IMR-90 (cell line): Measurements from ENCODE around the gene ADPRHL1. TPM values are rescaled to one million over a fixed set of nuclear protein-coding genes. Genes with fewer than 3 reads are reported as not detected.

ENCODE experiments used
- ATAC-seq: fragments of 200-7000 bp; cut with Tn5 transposase; 2 replicates; pipeline ENCODE4 v1.9.1; 2020; ENCODE audit warnings: low read depth, mild to moderate bottlenecking, moderate library complexity
- BruUV-seq: library from RNA; stranded (reverse); fragments of 400-500 nt; replicated peaks from 2 replicates; lab custom pipeline; 2021; lab: Mats Ljungman, UMichigan
- CTCF ChIA-PET: fragments of 300-600 bp; formaldehyde crosslinking; extraction: SDS; loops from one replicate; lab custom pipeline; 2021; ENCODE audit warnings: antibody characterized with exemption; lab: Yijun Ruan, JAX
- POLR2A ChIA-PET: fragments of 300-600 bp; sonication (Branson Sonifier 250); formaldehyde crosslinking; loops from one replicate; lab custom pipeline; 2022; ENCODE audit warnings: antibody characterized with exemption; ENCODE audit not compliant: unreplicated experiment; lab: Charles Lee
- DNase-seq: peaks from one replicate; pipeline ENCODE4 v3.0.0; 2013
- H2AFZ ChIP-seq: replicated peaks from 2 replicates; pipeline ENCODE3; 2013; ENCODE audit warnings: low read length, mild to moderate bottlenecking; ENCODE audit not compliant: poor library complexity
- H2AK5ac ChIP-seq: 2 replicates; pipeline ENCODE4 v1.6.1; 2013; ENCODE audit warnings: low read depth, low read length, inconsistent platforms
- H2AK9ac ChIP-seq: replicated peaks from 2 replicates; pipeline ENCODE3; 2013; ENCODE audit warnings: mild to moderate bottlenecking, low read depth, low read length, moderate library complexity; ENCODE audit not compliant: poor library complexity
- H2BK120ac ChIP-seq: 2 replicates; pipeline ENCODE4 v1.6.1; 2013; ENCODE audit warnings: low read depth, low read length, inconsistent platforms
- H2BK15ac ChIP-seq: 3 replicates; pipeline ENCODE4 v1.6.1; 2013; ENCODE audit warnings: low read depth, low read length, inconsistent platforms
- H2BK20ac ChIP-seq: 2 replicates; pipeline ENCODE4 v1.6.1; 2013; ENCODE audit warnings: low read depth, mild to moderate bottlenecking, inconsistent platforms, low read length, moderate library complexity
- H2BK5ac ChIP-seq: 2 replicates; pipeline ENCODE4 v1.6.1; 2013; ENCODE audit warnings: mild to moderate bottlenecking, low read depth, low read length, inconsistent platforms; ENCODE audit not compliant: poor library complexity, severe bottlenecking
- H3K14ac ChIP-seq: replicated peaks from 2 replicates; pipeline ENCODE4 v1.6.1; 2013; ENCODE audit warnings: low read depth, low read length, inconsistent platforms
- H3K18ac ChIP-seq: 2 replicates; pipeline ENCODE4 v1.6.1; 2013; ENCODE audit warnings: low read depth, low read length, control low read depth
- H3K23ac ChIP-seq: 2 replicates; pipeline ENCODE4 v1.6.1; 2013; ENCODE audit warnings: low read depth, low read length, inconsistent platforms
- H3K27ac ChIP-seq: 2 replicates; pipeline ENCODE4 v1.5.1; 2013; ENCODE audit warnings: mild to moderate bottlenecking, control low read depth, low read length; ENCODE audit not compliant: insufficient read depth
- H3K27me3 ChIP-seq: 2 replicates; pipeline ENCODE4 v1.6.1; 2013; ENCODE audit warnings: low read length; ENCODE audit not compliant: control insufficient read depth, insufficient read depth
- H3K36me3 ChIP-seq: 2 replicates; pipeline ENCODE4 v1.6.1; 2013; ENCODE audit warnings: low read length, mixed read lengths; ENCODE audit not compliant: control insufficient read depth, insufficient read depth
- H3K4ac ChIP-seq: 2 replicates; pipeline ENCODE4 v1.6.1; 2013; ENCODE audit warnings: low read depth, low read length, inconsistent platforms
- H3K4me1 ChIP-seq: 2 replicates; pipeline ENCODE4 v1.6.1; 2013; ENCODE audit warnings: low read length, mixed read lengths; ENCODE audit not compliant: control insufficient read depth, insufficient read depth
- H3K4me2 ChIP-seq: 2 replicates; pipeline ENCODE4 v1.6.1; 2013; ENCODE audit warnings: low read depth, mild to moderate bottlenecking, control low read depth, low read length, moderate library complexity
- H3K4me3 ChIP-seq: 2 replicates; pipeline ENCODE4 v1.5.1; 2013; ENCODE audit warnings: low read depth, mild to moderate bottlenecking, control low read depth, low read length, moderate library complexity; ENCODE audit not compliant: insufficient read depth
- H3K56ac ChIP-seq: 2 replicates; pipeline ENCODE4 v1.6.1; 2013; ENCODE audit warnings: low read length, inconsistent platforms; ENCODE audit not compliant: insufficient read depth; ENCODE audit errors: extremely low read depth
- H3K79me1 ChIP-seq, 2 experiments: 2 replicates each; pipeline ENCODE4 v1.6.1; 2013; ENCODE audit warnings: low read length in 2 of 2, inconsistent platforms in 1 of 2, low read depth in 1 of 2
- H3K9ac ChIP-seq: 2 replicates; pipeline ENCODE4 v1.6.1; 2013; ENCODE audit warnings: low read depth, low read length, control low read depth
- H3K9me1 ChIP-seq: 2 replicates; pipeline ENCODE4 v1.6.1; 2013; ENCODE audit warnings: low read length, inconsistent platforms; ENCODE audit not compliant: insufficient read depth
- H3K9me3 ChIP-seq: 2 replicates; pipeline ENCODE4 v1.6.1; 2013; ENCODE audit warnings: low read length; ENCODE audit not compliant: control insufficient read depth, insufficient read depth
- H4K20me1 ChIP-seq: 2 replicates; pipeline ENCODE4 v1.6.1; 2013; ENCODE audit warnings: low read length, inconsistent platforms; ENCODE audit not compliant: insufficient read depth
- H4K5ac ChIP-seq: 2 replicates; pipeline ENCODE4 v1.6.1; 2013; ENCODE audit warnings: mild to moderate bottlenecking, low read depth, low read length, control low read depth
- H4K8ac ChIP-seq, 2 experiments: 2 replicates each; pipeline ENCODE4 v1.6.1; 2013; ENCODE audit warnings: low read depth in 2 of 2, low read length in 2 of 2, control low read depth in 1 of 2, inconsistent platforms in 1 of 2
- H4K91ac ChIP-seq: 2 replicates; pipeline ENCODE4 v1.6.1; 2013; ENCODE audit warnings: low read depth, low read length, inconsistent platforms; ENCODE audit not compliant: insufficient read depth
- CHD1 ChIP-seq: IDR thresholded peaks from 2 replicates; pipeline ENCODE4 v1.6.1; 2012; ENCODE audit warnings: low read depth, low read length, improper control_type of control experiment
- FOS ChIP-seq: fragments of 150-350 bp; IDR thresholded peaks from 2 replicates; pipeline ENCODE4 v1.6.1; 2016; ENCODE audit warnings: low read depth, low read length
- RAD21 ChIP-seq: IDR thresholded peaks from 2 replicates; pipeline ENCODE4 v1.6.1; 2012; ENCODE audit warnings: low read length, improper control_type of control experiment
- RCOR1 ChIP-seq: IDR thresholded peaks from 2 replicates; pipeline ENCODE4 v1.6.1; 2012; ENCODE audit warnings: mild to moderate bottlenecking, low read length, improper control_type of control experiment; ENCODE audit not compliant: insufficient replicate concordance
- RFX5 ChIP-seq: IDR thresholded peaks from 2 replicates; pipeline ENCODE4 v1.8.0; 2012; ENCODE audit warnings: low read depth, mild to moderate bottlenecking, low read length, moderate library complexity
- WGBS, 2 experiments: methylation state at CpG; one replicate each; pipeline versions ENCODE4 v1.1.5 to v1.1.7; 2013; ENCODE audit warnings: missing lambda C conversion rate in 2 of 2; ENCODE audit not compliant: insufficient read length in 1 of 2; ENCODE audit errors: extremely low coverage in 2 of 2; 5-methylcytosine and 5-hydroxymethylcytosine counted together
- dilution Hi-C: fragments of 300-500 bp; cut with HindIII; formaldehyde crosslinking; loops from one replicate; pipeline ENCODE4 v1.14.3; 2018; ENCODE audit warnings: low sequenced_read_pairs; ENCODE audit not compliant: unreplicated experiment
- in situ Hi-C: fragments of 300-500 bp; cut with MboI; formaldehyde crosslinking; loops from 3 replicates; pipeline ENCODE4 v1.14.3; 2019; ENCODE audit warnings: low sequenced_read_pairs, inconsistent platforms, mixed read lengths
- intact Hi-C: fragments of 100-400 bp; cut with micrococcal nuclease; formaldehyde crosslinking; loops from 2 replicates; pipeline ENCODE4 v1.10.0; 2022
- polyA plus RNA-seq, 3 experiments: library from polyadenylated mRNA; depleted of rRNA; stranded (reverse); fragments of >200 nt; gene quantifications; 2 replicates each; pipeline ENCODE4 v1.2.3, GENCODE V29; 2012; ENCODE audit warnings: low replicate concordance in 1 of 3
- total RNA-seq: library from RNA; depleted of rRNA; stranded (reverse); fragments of >200 nt; gene quantifications from 2 replicates; pipeline ENCODE4 v1.2.3, GENCODE V29; 2012

The ADPRHL1 gene
- total and polyA plus RNA-seq, 2 of the 4 experiments (the other 2 are of a cell fraction), result 0.36 to 0.67 TPM

GRCh38 chr13:113485545-113485944 is 32.3 kb upstream of the ADPRHL1 start:
- Histone ChIP-seq H3K9me3 (no peaks in the 10 kb centered on the region), H4K8ac (no peak overlapping the region), H2AK9ac (no peak overlapping the region), H2BK15ac (no peak overlapping the region), H4K20me1 (peaks cover 63% of the 10 kb centered on the region), H3K27me3 (no peaks in the 10 kb centered on the region), H2BK120ac (no peak overlapping the region), H3K36me3 (peaks cover 13% of the 10 kb centered on the region; the same call in 1 of the 2 replicates), H3K9me1 (peaks cover 20% of the 10 kb centered on the region), H3K56ac (no peak overlapping the region), H2BK5ac (no peak overlapping the region), H3K4me2 (no peak overlapping the region), H3K4me1 (peaks cover 4% of the 10 kb centered on the region; the same call in 1 of the 2 replicates), H2AFZ (no peak overlapping the region), H3K27ac (no peak overlapping the region), H3K18ac (no peak overlapping the region), H4K91ac (no peak overlapping the region), H3K14ac (no peak overlapping the region), H4K5ac (no peak overlapping the region), H3K4me3 (no peak overlapping the region), H2AK5ac (no peak overlapping the region), H3K9ac (no peak overlapping the region), H3K23ac (no peak overlapping the region), H3K4ac (no peak overlapping the region), H2BK20ac (no peak overlapping the region), H3K79me1 (peaks cover 39 to 71% of the 10 kb centered on the region in 2 experiments)
- no peak for DNase-seq
- CTCF ChIA-PET, result no interaction called here
- TF ChIP-seq RFX5 (no peak), RAD21 (no peak), RCOR1 (no peak), CHD1 (no peak), FOS (no peak)
- ATAC-seq, result no peak
- 76% methylated on average over 6 of the region's 13 CpGs; no CpG with 5 or more reads in 1 of the 2 experiments for WGBS, 2 experiments
- in situ Hi-C loops, result no loop called here
- POLR2A ChIA-PET, result interaction anchor here (0.8 kb wide), 1 partner anchor 11 kb away, joined by 4 read pairs; no protein-coding TSS in a partner anchor
- BruUV-seq, result no TSS peak
- intact Hi-C loops, result no loop called here
- dilution Hi-C loops, result no loop called here
